Uterus (tissue), 4 donors: ENCODE measurements around the gene NOA1. TPM values are rescaled to one million over a fixed set of nuclear protein-coding genes. Genes with fewer than 3 reads are reported as not detected.

Source experiments
- DNase-seq, 2 donors: peaks; one replicate each; pipeline ENCODE4 v3.0.0-alpha.2; 2019 to 2020
- H3K27ac ChIP-seq, 2 donors: fragments of 200-600 bp; sonication (generic); 1 replicate in 1 of 2; 2 replicates in 1 of 2; pipeline ENCODE4 v1.5.1; 2016 to 2018
- H3K27me3 ChIP-seq, 2 donors: fragments of 200-600 bp; sonication (generic); one replicate each; pipeline ENCODE4 v1.5.1; 2018 to 2019; ENCODE audit warnings: control low read depth in 1 of 2
- H3K36me3 ChIP-seq, 2 donors: fragments of 200-600 bp; sonication (generic); one replicate each; pipeline ENCODE4 v1.5.1; 2019; ENCODE audit warnings: control low read depth in 1 of 2
- H3K4me1 ChIP-seq, 2 donors: fragments of 200-600 bp; sonication (generic); one replicate each; pipeline ENCODE4 v1.5.1; 2018 to 2019; ENCODE audit warnings: control low read depth in 1 of 2
- H3K4me3 ChIP-seq, 2 donors: fragments of 200-600 bp; sonication (generic); 1 replicate in 1 of 2; 2 replicates in 1 of 2; pipeline ENCODE4 v1.5.1; 2018 to 2019; ENCODE audit warnings: mild to moderate bottlenecking in 1 of 2
- H3K9me3 ChIP-seq, 2 donors: fragments of 200-600 bp; sonication (generic); one replicate each; pipeline ENCODE4 v1.5.1; 2019; ENCODE audit warnings: control low read depth in 1 of 2
- CTCF ChIP-seq, 4 experiments: fragments of 200-600 bp in 2 of 4; fragments of 450-650 bp in 2 of 4; sonication (generic) in 2 of 4; IDR thresholded peaks; one replicate each; pipeline ENCODE4 v1.5.1; 2016 to 2019; ENCODE audit warnings: antibody characterized with exemption in 4 of 4, mild to moderate bottlenecking in 2 of 4, moderate library complexity in 1 of 4
- POLR2A ChIP-seq, 2 donors: fragments of 450-650 bp; IDR thresholded peaks; one replicate each; pipeline ENCODE4 v1.6.1; 2016; ENCODE audit warnings: antibody characterized with exemption in 2 of 2, mild to moderate bottlenecking in 1 of 2, moderate library complexity in 1 of 2
- intact Hi-C: fragments of 100-400 bp; cut with DNase I; formaldehyde crosslinking; loops from one replicate; pipeline ENCODE4 v1.15.1; 2023; ENCODE audit warnings: low total_unique reads
- total RNA-seq, 4 donors: library from RNA; depleted of rRNA in 3 of 4; stranded (reverse); fragments of >200 nt in 3 of 4; gene quantifications; one replicate each; pipeline versions ENCODE4 v1.1.0 to v1.2.4, GENCODE V29; 2014 to 2023
- donor health status: DM: yes; HTN: yes; CAD: no.

Gene NOA1
- total RNA-seq, 4 donors from 2014 or later, result 14.1 to 21.8 (median 18.4) TPM

DNA sequence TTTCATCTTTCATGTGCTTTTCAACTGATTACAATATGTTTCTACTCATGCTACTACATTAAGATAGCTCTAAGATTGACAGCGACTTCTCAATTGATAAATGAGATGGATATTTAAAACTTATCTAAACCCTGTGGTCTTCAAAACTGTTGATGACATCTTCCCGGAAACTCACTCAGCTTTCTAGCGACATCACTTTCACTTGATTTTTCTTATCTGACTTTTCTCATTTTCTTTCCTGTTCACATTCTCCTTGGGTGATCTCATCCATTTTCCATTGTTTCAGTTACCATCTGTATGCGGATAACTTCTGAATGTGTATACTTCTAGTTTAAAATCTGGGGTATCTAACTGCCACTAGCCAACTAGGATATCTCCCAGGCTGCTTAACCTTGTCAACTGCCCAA is 4.4 kb upstream of the NOA1 start:
- TF ChIP-seq CTCF (IDR thresholded peaks at IDR 0.05), result no peak
- no peak for TF ChIP-seq POLR2A (IDR thresholded peaks at IDR 0.05)
- Histone ChIP-seq H3K36me3 (no peaks in the 10 kb centered on the region), H3K4me3 (no peak overlapping the region), H3K27me3 (no peaks in the 10 kb centered on the region), H3K9me3 (no peaks in the 10 kb centered on the region), H3K4me1 (peaks cover 0 to 8% of the 10 kb centered on the region in 2 donors), H3K27ac (no peak overlapping the region)
- DNase-seq, result no peak
- intact Hi-C loops, result no loop called here

DNA sequence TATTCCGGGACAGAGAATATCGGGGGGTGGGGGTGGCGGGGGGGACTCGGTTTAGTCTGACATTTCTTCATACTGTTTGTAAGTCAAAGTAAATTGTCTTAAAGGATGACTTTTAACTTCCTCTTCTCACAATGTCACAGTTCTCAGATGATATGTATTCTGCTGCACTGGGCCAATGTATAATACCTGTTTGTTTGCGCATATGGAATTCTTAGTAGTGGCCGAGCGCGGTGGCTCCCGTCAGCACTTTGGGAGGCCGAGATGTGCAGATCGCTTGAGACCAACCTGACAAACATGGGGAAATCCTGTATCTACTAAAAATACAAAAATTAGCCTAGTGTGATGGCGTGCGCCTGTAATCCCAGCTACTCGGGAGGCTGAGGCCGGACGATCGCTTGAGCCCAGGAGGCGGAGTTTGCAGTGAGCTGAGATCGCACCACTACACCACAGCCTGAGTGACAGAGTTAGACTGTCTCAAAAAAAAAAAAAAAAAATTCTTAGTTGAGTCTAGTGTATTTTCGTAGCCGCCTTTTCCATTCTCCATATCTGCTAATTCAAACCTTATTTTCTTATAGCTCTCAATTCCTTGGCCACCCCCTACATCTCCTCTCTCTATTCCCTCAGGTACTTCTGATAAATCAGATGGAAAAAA is 2.1 kb upstream of the NOA1 start:
- H3K27ac ChIP-seq, result peak overlapping the region; percentile 89 to 92
- intact Hi-C loops, result no loop called here

DNA sequence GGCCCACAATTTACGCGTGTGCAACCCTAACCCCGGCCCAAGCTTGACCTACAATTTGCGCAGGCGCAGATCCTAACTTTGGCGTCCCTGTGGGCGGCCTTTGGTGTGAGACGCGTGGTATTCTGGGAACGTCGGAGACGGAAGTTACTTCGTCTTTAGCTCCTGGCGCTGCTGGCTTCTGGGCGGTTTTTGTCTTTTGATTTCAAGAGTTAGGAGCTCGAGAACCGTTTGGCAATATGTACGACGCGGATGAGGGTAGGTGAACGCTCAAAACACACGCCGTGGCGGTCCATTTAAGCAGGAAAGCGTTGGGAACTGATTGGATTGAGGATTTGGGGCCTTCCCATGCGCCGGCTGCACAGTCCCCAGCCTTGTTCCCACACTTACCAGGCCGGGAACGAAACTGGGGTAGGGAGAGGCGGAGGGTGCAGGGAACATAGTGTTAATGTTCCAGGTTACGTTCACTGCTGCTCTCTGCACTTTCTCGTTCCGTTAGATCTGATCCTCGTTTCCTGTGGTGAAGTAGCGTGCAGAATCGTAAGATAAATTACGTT is 1.4 kb upstream of the NOA1 start, which contains the start of gene POLR2B:
Gene POLR2B (plus strand): TSS at position 147 of the 554 bp plus-strand sequence. CDS start 90 bp downstream, at position 237.
- Histone ChIP-seq H3K9me3 (peaks cover 0 to 2% of the 10 kb centered on the region in 2 donors), H3K36me3 (no peaks in the 10 kb centered on the region), H3K27ac (peak within 1 kb of the TSS; percentile 89 to 92), H3K4me3 (peak within 1 kb of the TSS; percentile 62 to 98), H3K4me1 (peaks cover 7 to 8% of the 10 kb centered on the region in 2 donors), H3K27me3 (no peaks in the 10 kb centered on the region)
- peak; percentile 90 to 91 for DNase-seq
- TF ChIP-seq CTCF (IDR thresholded peaks at IDR 0.05), result no peak
- peak; percentile 54 to 59 for TF ChIP-seq POLR2A (IDR thresholded peaks at IDR 0.05)
- intact Hi-C loops, result no loop called here

More for the DNA sequence above, 2.1 kb upstream of the NOA1 start:
- Histone ChIP-seq H3K36me3 (no peaks in the 10 kb centered on the region), H3K27me3 (no peaks in the 10 kb centered on the region), H3K4me3 (peak overlapping the region; percentile 62 to 98), H3K4me1 (peaks cover 7 to 8% of the 10 kb centered on the region in 2 donors), H3K9me3 (no peaks in the 10 kb centered on the region)
- DNase-seq, result no peak
- TF ChIP-seq CTCF (IDR thresholded peaks at IDR 0.05), result no peak
- no peak for TF ChIP-seq POLR2A (IDR thresholded peaks at IDR 0.05)

GRCh38 chr4:56976837-56977320 is 527 bp downstream of the NOA1 start:
- peaks cover 7 to 8% of the 10 kb centered on the region in 2 donors for H3K4me1 ChIP-seq
- H3K36me3 ChIP-seq, result no peaks in the 10 kb centered on the region
- H3K27me3 ChIP-seq, result no peaks in the 10 kb centered on the region
- TF ChIP-seq CTCF (IDR thresholded peaks at IDR 0.05) (no peak), POLR2A (IDR thresholded peaks at IDR 0.05) (no peak)
- DNase-seq, result no peak
- intact Hi-C loops, result no loop called here
- H3K9me3 ChIP-seq, result peaks cover 0 to 8% of the 10 kb centered on the region in 2 donors
- peak overlapping the region; percentile 62 to 98 for H3K4me3 ChIP-seq
- peak overlapping the region; percentile 89 to 92 for H3K27ac ChIP-seq

GRCh38 chr4:56976283-56976836 is 1.0 kb downstream of the NOA1 start:
- peaks cover 7 to 8% of the 10 kb centered on the region in 2 donors for H3K4me1 ChIP-seq
- no peak for DNase-seq
- TF ChIP-seq CTCF (IDR thresholded peaks at IDR 0.05) (no peak), POLR2A (IDR thresholded peaks at IDR 0.05) (no peak)
- peak overlapping the region; percentile 62 to 98 for H3K4me3 ChIP-seq
- intact Hi-C loops, result no loop called here
- peaks cover 0 to 8% of the 10 kb centered on the region in 2 donors for H3K9me3 ChIP-seq
- H3K27me3 ChIP-seq, result no peaks in the 10 kb centered on the region
- peak overlapping the region in 1 of 2 donors; percentile 89 for H3K27ac ChIP-seq
- H3K36me3 ChIP-seq, result no peaks in the 10 kb centered on the region
